Neural progenitor cell (in vitro differentiated cells): ENCODE data around the gene LRP1B. TPM values are rescaled to one million over a fixed set of nuclear protein-coding genes. Genes with fewer than 3 reads are reported as not detected.

Experiments used
- DNase-seq: peaks from one replicate; pipeline ENCODE4 v3.0.0-alpha.2; 2016; ENCODE audit warnings: low spot score
- H2AFZ ChIP-seq: fragments of 200-600 bp; sonication (generic); replicated peaks from 2 replicates; pipeline ENCODE4 v1.6.1; 2016; ENCODE audit warnings: antibody characterized with exemption
- H3F3A ChIP-seq: fragments of 200-600 bp; sonication (generic); 2 replicates; pipeline ENCODE4 v1.6.1; 2016; ENCODE audit warnings: antibody characterized with exemption, low read depth
- H3K27ac ChIP-seq: fragments of 200-600 bp; sonication (generic); 2 replicates; pipeline ENCODE4 v1.5.1; 2016; ENCODE audit warnings: mild to moderate bottlenecking
- H3K27me3 ChIP-seq: fragments of 200-600 bp; sonication (generic); 2 replicates; pipeline ENCODE4 v1.6.1; 2016; ENCODE audit warnings: mild to moderate bottlenecking, moderate library complexity
- H3K36me3 ChIP-seq: fragments of 200-600 bp; sonication (generic); 2 replicates; pipeline ENCODE4 v1.5.1; 2016
- H3K4me1 ChIP-seq: fragments of 200-600 bp; sonication (generic); 2 replicates; pipeline ENCODE4 v1.6.1; 2016; ENCODE audit warnings: mixed run types
- H3K4me2 ChIP-seq: fragments of 200-600 bp; sonication (generic); 2 replicates; pipeline ENCODE4 v1.6.1; 2016
- H3K4me3 ChIP-seq: fragments of 200-600 bp; sonication (generic); 2 replicates; pipeline ENCODE4 v1.5.1; 2016
- H3K79me2 ChIP-seq: fragments of 200-600 bp; sonication (generic); 2 replicates; pipeline ENCODE4 v1.6.1; 2016; ENCODE audit warnings: low read depth
- H3K9ac ChIP-seq: fragments of 200-600 bp; sonication (generic); 2 replicates; pipeline ENCODE4 v1.6.1; 2016
- H3K9me3 ChIP-seq: fragments of 200-600 bp; sonication (generic); 2 replicates; pipeline ENCODE4 v1.5.1; 2016; ENCODE audit warnings: low read depth
- H4K20me1 ChIP-seq: fragments of 200-600 bp; sonication (generic); 2 replicates; pipeline ENCODE4 v1.6.1; 2016; ENCODE audit warnings: low read depth
- H3K27ac Mint-ChIP-seq: 3 replicates; pipeline ENCODE4 v1.8.0; 2021; ENCODE audit warnings: mixed read lengths
- H3K27me3 Mint-ChIP-seq: 2 replicates; pipeline ENCODE4 v1.8.0; 2022; ENCODE audit warnings: low read depth, mild to moderate bottlenecking, inconsistent platforms, moderate library complexity, mixed read lengths; ENCODE audit not compliant: insufficient read depth
- H3K36me3 Mint-ChIP-seq: 3 replicates; pipeline ENCODE4 v1.8.0; 2021; ENCODE audit warnings: mixed read lengths
- H3K4me1 Mint-ChIP-seq: 3 replicates; pipeline ENCODE4 v1.8.0; 2021; ENCODE audit warnings: mixed read lengths
- H3K4me3 Mint-ChIP-seq: 3 replicates; pipeline ENCODE4 v1.8.0; 2021; ENCODE audit warnings: mild to moderate bottlenecking, moderate library complexity, mixed read lengths
- H3K9me3 Mint-ChIP-seq: 3 replicates; pipeline ENCODE4 v1.8.0; 2020; ENCODE audit warnings: mixed read lengths
- CTCF ChIP-seq: fragments of 200-600 bp; sonication (generic); IDR thresholded peaks from 2 replicates; pipeline ENCODE4 v1.5.1; 2017; ENCODE audit warnings: antibody characterized with exemption, mild to moderate bottlenecking
- EZH2 ChIP-seq: fragments of 200-600 bp; sonication (generic); IDR thresholded peaks from 2 replicates; pipeline ENCODE4 v1.6.1; 2017; ENCODE audit warnings: antibody characterized with exemption, mild to moderate bottlenecking, moderate library complexity
- EZH2phosphoT487 ChIP-seq: fragments of 200-600 bp; sonication (generic); IDR thresholded peaks from 2 replicates; pipeline ENCODE4 v1.6.1; 2017; ENCODE audit warnings: antibody characterized with exemption
- total RNA-seq: library from RNA; depleted of rRNA; stranded (reverse); fragments of >200 nt; gene quantifications from 2 replicates; pipeline ENCODE4 v1.2.3, GENCODE V29; 2015; ENCODE audit warnings: low replicate concordance

LRP1B gene
- total RNA-seq, 1 donor from 2014 or later, result not detected

DNA sequence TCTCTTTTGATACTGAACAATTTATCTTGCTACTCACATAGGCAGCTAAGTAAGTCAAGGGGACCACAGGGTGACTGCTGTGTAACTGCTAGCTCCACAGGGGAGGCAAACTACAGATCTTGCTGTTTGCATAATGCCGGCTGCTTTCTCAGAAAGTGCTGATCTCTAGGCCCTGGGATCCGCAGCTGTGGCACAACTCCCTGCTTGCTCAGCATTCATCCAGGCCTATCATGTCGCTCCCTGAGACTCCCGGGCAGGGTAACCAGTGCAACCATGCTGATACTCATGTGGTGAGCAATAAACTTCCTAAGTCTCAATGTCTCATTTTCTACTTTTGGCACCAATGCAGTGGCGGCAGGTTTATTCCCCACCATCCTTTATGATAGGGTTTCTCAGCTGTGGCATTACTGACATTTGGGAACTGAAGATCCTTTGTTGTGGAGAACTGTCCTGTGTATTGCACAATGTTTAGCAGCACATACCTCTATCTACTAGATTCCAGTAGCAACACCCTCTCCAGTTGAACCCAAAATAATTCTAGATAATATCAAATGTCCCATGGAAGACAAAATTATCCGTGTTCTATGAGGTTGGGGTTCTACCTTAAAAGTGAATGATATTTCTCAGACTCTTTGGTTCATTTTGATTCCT, 1101.3 kb downstream of the LRP1B start:
- H2AFZ ChIP-seq, result peak overlapping the region; percentile 75
- H3F3A ChIP-seq, result no peaks in the 10 kb centered on the region
- Mint-ChIP-seq H3K27me3 (no peaks in the 10 kb centered on the region), H3K4me3 (no peak overlapping the region), H3K27ac (no peak overlapping the region), H3K36me3 (peaks cover 5% of the 10 kb centered on the region), H3K4me1 (peaks cover 10% of the 10 kb centered on the region), H3K9me3 (peaks cover 2% of the 10 kb centered on the region)
- no peak overlapping the region for H3K4me2 ChIP-seq
- no peak for TF ChIP-seq EZH2
- no peaks in the 10 kb centered on the region for H3K79me2 ChIP-seq
- H3K4me1 ChIP-seq, result no peaks in the 10 kb centered on the region
- no peak overlapping the region for H3K27ac ChIP-seq
- DNase-seq, result peak; percentile 20
- H4K20me1 ChIP-seq, result no peaks in the 10 kb centered on the region
- no peaks in the 10 kb centered on the region for H3K27me3 ChIP-seq
- H3K4me3 ChIP-seq, result no peak overlapping the region
- no peak overlapping the region for H3K9ac ChIP-seq
- H3K36me3 ChIP-seq, result no peaks in the 10 kb centered on the region
- H3K9me3 ChIP-seq, result no peaks in the 10 kb centered on the region

- Histone ChIP-seq H3K9me3 (no peaks in the 10 kb centered on the region), H3K4me1 (no peaks in the 10 kb centered on the region), H3K4me3 (no peak overlapping the region), H2AFZ (no peak overlapping the region), H3K27ac (no peak overlapping the region), H3K36me3 (no peaks in the 10 kb centered on the region), H3K9ac (no peak overlapping the region), H4K20me1 (no peaks in the 10 kb centered on the region), H3K79me2 (no peaks in the 10 kb centered on the region), H3K27me3 (no peaks in the 10 kb centered on the region), H3K4me2 (no peak overlapping the region), H3F3A (no peaks in the 10 kb centered on the region)
- H3K4me3 Mint-ChIP-seq, result no peak overlapping the region
- H3K27me3 Mint-ChIP-seq, result no peaks in the 10 kb centered on the region
- H3K36me3 Mint-ChIP-seq, result peaks cover 5% of the 10 kb centered on the region
- peaks cover 14% of the 10 kb centered on the region for H3K4me1 Mint-ChIP-seq
- H3K27ac Mint-ChIP-seq, result no peak overlapping the region
- H3K9me3 Mint-ChIP-seq, result peaks cover 2% of the 10 kb centered on the region
- no peak for DNase-seq
- no peak for TF ChIP-seq EZH2
- TF ChIP-seq EZH2phosphoT487, result no peak
- no peak for TF ChIP-seq CTCF
Observed at GRCh38 chr2:141027221-141027620, 1103.6 kb downstream of the LRP1B start.

GRCh38 chr2:141021611-141022010, 1109.2 kb downstream of the LRP1B start:
- Mint-ChIP-seq H3K27ac (no peak overlapping the region), H3K9me3 (peaks cover 2% of the 10 kb centered on the region), H3K27me3 (no peaks in the 10 kb centered on the region), H3K36me3 (peaks cover 5% of the 10 kb centered on the region), H3K4me1 (peaks cover 6% of the 10 kb centered on the region), H3K4me3 (no peak overlapping the region)
- Histone ChIP-seq H3K36me3 (no peaks in the 10 kb centered on the region), H3K27ac (no peak overlapping the region), H3K9ac (no peak overlapping the region), H3K4me3 (no peak overlapping the region), H2AFZ (no peak overlapping the region), H3K4me2 (no peak overlapping the region), H4K20me1 (no peaks in the 10 kb centered on the region), H3K27me3 (no peaks in the 10 kb centered on the region), H3K4me1 (no peaks in the 10 kb centered on the region), H3K9me3 (no peaks in the 10 kb centered on the region), H3F3A (no peaks in the 10 kb centered on the region), H3K79me2 (no peaks in the 10 kb centered on the region)
- no peak for DNase-seq
- no peak for TF ChIP-seq CTCF
- TF ChIP-seq EZH2, result no peak
- no peak for TF ChIP-seq EZH2phosphoT487

- no peaks in the 10 kb centered on the region for H4K20me1 ChIP-seq
- Mint-ChIP-seq H3K4me1 (peaks cover 10% of the 10 kb centered on the region), H3K36me3 (peaks cover 5% of the 10 kb centered on the region), H3K27ac (no peak overlapping the region), H3K4me3 (no peak overlapping the region), H3K9me3 (peaks cover 2% of the 10 kb centered on the region), H3K27me3 (no peaks in the 10 kb centered on the region)
- H3F3A ChIP-seq, result no peaks in the 10 kb centered on the region
- no peak overlapping the region for H3K9ac ChIP-seq
- TF ChIP-seq EZH2phosphoT487, result no peak
- TF ChIP-seq EZH2, result no peak
- TF ChIP-seq CTCF, result no peak
- DNase-seq, result no peak
- H3K79me2 ChIP-seq, result no peaks in the 10 kb centered on the region
- no peaks in the 10 kb centered on the region for H3K9me3 ChIP-seq
- no peaks in the 10 kb centered on the region for H3K36me3 ChIP-seq
- H3K4me1 ChIP-seq, result no peaks in the 10 kb centered on the region
- H3K27me3 ChIP-seq, result no peaks in the 10 kb centered on the region
- H3K27ac ChIP-seq, result no peak overlapping the region
- H3K4me2 ChIP-seq, result no peak overlapping the region
- H2AFZ ChIP-seq, result no peak overlapping the region
- H3K4me3 ChIP-seq, result no peak overlapping the region
Observed at GRCh38 chr2:141021109-141021508, 1109.7 kb downstream of the LRP1B start.
